ENCODE measurements around the gene KLF16. TPM values are rescaled to one million over a fixed set of nuclear protein-coding genes. Genes with fewer than 3 reads are reported as not detected.
A peak's percentile ranks its signal among the peaks of the same experiment; 100 is the strongest.
"Not testable (repeated sequence)": the region's sequence is repeated elsewhere in the genome, so short reads cannot be mapped to it uniquely, and the experiment has no call there.

Gene KLF16
- total RNA-seq, 4 donors from 2014 or later, result 9.0 to 16.2 (median 13.5) TPM

DNA sequence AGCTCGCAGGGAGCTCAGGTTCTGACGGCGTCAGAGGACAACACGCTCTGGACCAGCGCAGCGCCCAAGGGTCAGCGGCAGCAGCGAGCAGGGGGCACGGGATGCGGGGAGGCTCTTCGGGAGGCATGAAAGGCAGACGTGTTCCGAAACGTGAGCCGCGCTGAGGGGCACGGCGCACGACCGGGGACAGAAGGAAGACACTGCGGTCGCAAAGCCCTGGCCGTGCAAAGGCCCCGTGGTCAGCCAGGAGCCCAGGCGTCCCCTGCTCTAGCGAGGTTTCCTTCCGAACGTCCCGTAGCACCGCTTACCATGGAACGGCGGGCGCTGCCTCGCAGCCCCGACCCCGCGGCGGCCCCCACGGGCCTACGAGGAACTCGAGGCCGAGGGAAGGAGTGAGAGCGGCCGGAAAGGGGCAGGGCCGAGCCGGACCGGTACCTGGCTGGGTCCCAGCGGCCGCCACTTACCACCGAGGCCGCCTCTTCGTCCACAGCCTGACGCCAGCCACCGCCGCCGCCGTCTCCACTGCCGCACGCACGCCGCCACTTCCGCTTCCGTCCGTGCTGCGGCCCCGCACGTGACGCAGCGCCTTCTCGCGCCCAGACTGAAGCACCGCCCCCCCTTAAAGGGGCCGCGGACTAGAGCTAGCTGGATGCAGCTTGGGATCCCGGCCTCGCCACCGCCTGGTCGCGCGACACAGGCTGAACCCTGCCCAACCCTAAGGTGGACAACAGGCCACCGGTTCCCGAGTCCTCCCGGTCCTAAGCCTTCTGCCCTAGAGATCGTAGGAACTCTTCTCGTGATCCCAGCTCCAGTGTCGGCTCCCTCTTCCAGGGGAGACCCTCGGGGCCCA, 12.5 kb upstream of the KLF16 start:
- 0 to 1% methylated on average over 22 to 58 of the region's 87 CpGs for whole genome bisulfite sequencing, 2 donors
- peak; percentile 90 to 98 for DNase-seq (ENCODE audit: low spot score in 2 of 2)
- peak overlapping the region; percentile 80 for H3K4me3 ChIP-seq (ENCODE audit: low read depth, poor library complexity, severe bottlenecking)
- TF ChIP-seq POLR2A (IDR thresholded peaks at IDR 0.05), result peak in 1 of 2 donors; percentile 63
- TF ChIP-seq, protein P1, sequence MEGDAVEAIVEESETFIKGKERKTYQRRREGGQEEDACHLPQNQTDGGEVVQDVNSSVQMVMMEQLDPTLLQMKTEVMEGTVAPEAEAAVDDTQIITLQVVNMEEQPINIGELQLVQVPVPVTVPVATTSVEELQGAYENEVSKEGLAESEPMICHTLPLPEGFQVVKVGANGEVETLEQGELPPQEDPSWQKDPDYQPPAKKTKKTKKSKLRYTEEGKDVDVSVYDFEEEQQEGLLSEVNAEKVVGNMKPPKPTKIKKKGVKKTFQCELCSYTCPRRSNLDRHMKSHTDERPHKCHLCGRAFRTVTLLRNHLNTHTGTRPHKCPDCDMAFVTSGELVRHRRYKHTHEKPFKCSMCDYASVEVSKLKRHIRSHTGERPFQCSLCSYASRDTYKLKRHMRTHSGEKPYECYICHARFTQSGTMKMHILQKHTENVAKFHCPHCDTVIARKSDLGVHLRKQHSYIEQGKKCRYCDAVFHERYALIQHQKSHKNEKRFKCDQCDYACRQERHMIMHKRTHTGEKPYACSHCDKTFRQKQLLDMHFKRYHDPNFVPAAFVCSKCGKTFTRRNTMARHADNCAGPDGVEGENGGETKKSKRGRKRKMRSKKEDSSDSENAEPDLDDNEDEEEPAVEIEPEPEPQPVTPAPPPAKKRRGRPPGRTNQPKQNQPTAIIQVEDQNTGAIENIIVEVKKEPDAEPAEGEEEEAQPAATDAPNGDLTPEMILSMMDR (IDR thresholded peaks at IDR 0.05), result no peak
- intact Hi-C loops (cut with DNase I; ENCODE audit: low total_unique reads), result no loop called here

DNA sequence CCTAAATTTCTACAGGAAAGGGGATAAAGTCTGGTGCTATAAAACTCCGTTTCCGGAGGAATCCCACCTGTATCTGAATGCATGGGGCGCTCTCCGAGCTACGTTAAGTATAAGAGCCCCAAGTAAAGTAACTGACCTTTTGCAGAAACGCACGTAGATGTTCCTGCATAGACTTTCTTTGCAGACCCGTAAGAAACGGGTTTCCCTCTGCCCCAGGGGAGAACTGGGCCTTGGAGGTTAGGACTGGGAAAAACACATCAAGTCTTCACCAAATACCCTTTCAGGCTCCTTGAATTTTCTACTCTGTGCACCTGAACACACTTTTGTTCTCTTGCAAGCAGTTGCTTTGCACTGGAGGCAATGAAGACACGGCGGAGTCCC, 11.9 kb upstream of the KLF16 start:
- intact Hi-C loops (cut with DNase I; ENCODE audit: low total_unique reads); DNase-seq (ENCODE audit: low spot score in 2 of 2): not testable (repeated sequence)
- WGBS, 2 donors, result 0 to 1% methylated on average over 11 of the region's 11 CpGs
- H3K4me3 ChIP-seq (ENCODE audit: low read depth, poor library complexity, severe bottlenecking), result peak overlapping the region; percentile 80

DNA sequence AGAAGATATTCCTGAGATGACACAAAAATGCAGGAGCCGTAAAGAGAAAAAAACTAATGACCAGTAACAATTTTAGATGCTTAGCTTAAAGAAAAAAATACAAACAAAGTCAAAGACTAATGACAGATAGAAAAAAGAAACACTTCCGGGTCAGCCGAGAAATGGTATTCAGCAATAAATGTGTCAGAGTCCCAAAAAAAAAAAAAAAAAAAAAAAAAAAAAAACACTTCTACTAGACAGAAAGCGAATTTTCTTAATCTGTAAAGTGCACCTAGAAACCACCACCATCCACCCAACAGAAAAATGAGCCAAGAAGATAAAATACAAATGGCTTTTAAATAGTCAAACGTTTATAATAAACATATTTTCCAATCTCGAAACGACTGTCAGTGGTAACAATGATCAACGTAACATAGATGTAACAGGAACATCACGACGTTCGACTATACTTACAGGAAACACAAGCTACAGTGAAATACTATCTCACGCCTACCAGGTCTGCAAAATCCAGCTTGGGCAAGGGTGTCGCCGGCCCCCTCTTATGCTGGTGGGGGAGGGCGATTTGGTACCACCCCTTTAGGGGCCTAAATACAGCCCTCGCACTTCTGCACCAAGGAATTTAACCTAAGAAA, 11.3 kb upstream of the KLF16 start:
- H3K4me3 ChIP-seq (ENCODE audit: low read depth, poor library complexity, severe bottlenecking), result peak overlapping the region; percentile 80
- WGBS, 2 donors, result 6 to 9% methylated on average over 16 of the region's 16 CpGs
- intact Hi-C loops (cut with DNase I; ENCODE audit: low total_unique reads), result no loop called here
- no peak for DNase-seq (ENCODE audit: low spot score in 2 of 2)
- TF ChIP-seq, protein P1 (IDR thresholded peaks at IDR 0.05), result no peak

DNA sequence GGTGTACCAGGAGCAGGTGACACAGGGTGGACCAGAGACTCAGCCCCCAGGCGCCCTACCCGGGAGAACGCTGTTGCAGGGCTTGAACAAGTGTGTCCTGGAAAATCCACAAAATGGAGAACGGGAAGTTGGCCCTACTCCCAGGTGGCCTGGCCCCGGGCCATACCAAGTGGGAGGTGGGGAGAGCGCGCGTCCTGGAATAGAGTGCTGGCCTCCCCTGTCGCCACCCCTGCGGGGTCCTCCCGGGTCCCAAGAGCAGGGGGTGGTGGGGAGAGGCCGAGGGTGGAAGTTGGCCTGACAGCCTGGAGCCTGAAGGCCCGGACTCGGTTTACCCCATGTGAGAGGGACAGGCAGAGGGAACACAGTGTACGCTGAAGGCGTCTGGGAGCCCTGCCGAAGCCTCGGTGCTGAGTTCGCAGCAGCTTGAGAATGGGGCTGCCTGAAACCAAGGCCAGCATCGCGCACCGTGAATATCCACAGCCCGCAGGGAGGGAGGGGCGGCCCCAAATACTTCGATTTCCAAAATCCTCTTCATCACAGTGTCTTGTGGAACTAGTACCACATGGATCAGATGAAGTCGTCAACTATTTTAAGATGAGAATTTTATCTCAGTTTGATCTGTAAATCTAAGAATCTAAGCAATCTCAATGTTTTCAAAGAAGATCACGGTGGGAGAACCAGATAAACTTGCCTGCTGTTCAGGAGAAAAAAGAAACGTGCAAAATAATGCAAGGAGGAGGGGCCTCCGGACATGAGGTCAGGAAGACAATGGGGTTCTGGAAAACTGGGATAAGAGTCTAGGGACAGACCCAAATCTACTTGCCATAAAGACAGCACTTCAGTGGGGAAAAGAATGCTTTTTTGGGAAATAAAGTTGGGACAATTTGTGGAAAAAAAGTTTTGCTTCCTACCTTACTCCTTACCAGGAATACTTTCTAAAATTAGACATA, 10.4 kb upstream of the KLF16 start:
- intact Hi-C loops (cut with DNase I; ENCODE audit: low total_unique reads), result no loop called here
- WGBS, 2 donors, result 36 to 42% methylated on average over 29 of the region's 29 CpGs
- peak in 1 of 2 donors; percentile 89 for DNase-seq (ENCODE audit: low spot score in 2 of 2)
- TF ChIP-seq, protein P1 (IDR thresholded peaks at IDR 0.05), result no peak
- TF ChIP-seq POLR2A (IDR thresholded peaks at IDR 0.05), result no peak
- H3K4me3 ChIP-seq (ENCODE audit: low read depth, poor library complexity, severe bottlenecking), result no peak overlapping the region

DNA sequence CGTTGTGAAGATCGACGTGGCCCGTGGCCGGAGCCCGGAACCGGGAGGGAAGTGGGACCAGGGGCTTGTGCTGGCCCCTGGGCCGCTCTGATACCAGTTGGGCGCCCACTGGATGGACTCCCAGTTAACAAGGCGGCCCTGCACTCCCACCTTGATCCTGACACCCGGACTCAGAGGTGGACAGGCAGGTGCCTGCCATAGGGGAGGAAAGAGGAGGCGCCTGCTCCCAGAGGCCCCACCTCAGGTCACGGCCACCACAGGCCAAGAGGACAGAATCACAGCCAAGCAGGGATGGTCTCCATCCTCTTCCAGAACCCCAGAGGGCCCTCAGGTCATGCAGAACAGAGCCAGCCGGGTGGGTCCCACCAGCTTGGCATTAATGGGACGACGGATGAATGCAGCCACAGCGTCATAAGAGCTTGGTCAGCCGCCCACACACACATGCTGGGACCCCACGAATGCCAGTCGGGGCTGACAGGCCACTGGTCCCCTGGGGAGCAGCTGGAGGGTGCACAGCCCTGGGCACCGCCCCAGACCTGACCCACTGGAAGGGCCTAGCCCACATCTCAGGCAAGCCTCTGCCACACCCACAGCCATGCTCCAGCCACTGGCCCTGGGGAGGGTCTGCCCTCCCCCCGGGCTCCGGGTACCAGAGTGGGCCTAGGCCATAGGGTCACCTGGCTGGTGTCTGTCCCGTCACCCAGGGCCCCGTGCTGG, 9.6 kb upstream of the KLF16 start:
- no peak overlapping the region for H3K4me3 ChIP-seq (ENCODE audit: low read depth, poor library complexity, severe bottlenecking)
- no peak for TF ChIP-seq POLR2A (IDR thresholded peaks at IDR 0.05)
- TF ChIP-seq, protein P1 (IDR thresholded peaks at IDR 0.05), result no peak
- 85 to 89% methylated on average over 15 to 19 of the region's 25 CpGs for WGBS, 2 donors
- DNase-seq (ENCODE audit: low spot score in 2 of 2), result no peak
- intact Hi-C loops (cut with DNase I; ENCODE audit: low total_unique reads), result no loop called here
